ENCODE data around the gene DDRGK1.

DDRGK1 gene

DNA sequence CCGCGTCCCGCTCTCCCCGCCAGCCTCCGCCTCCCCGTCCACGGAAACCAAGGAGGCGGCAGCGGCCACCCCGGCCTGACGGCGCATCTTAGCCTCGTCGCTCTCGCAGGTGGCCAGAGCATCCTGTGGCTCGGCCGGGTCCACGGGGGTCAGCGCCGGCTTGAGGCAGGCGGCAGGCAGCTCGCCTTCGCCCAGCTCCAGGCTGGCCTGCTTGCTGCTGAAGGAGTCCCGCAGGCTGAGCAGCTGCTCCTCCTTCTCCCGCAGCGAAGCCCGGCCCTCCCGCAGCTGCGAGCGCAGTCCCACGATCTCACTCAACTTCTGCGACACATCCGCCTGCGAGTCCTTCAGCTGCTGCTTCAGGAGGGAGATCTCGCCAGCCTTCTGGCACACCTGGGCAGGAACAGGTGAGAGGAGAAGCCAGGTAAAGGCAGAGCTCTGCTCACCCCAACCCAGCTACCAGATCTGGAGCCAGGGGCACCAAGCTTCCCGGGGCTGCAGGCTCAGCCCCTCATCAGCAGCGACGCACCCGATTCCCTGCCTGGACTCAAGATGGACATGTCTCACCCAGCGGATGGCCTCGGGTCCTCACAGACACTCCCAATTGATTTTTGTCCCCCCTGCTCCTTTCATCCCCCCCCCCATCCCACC, 39.6 kb downstream of the DDRGK1 start:
- no peaks in the 10 kb centered on the region for H3K36me3 ChIP-seq (ENCODE audit: insufficient read depth, low read length)
- H3K4me1 ChIP-seq (ENCODE audit: insufficient read depth, low read length, poor library complexity, severe bottlenecking) = peaks cover 2% of the 10 kb centered on the region
- H4K20me1 ChIP-seq (ENCODE audit: insufficient read depth, low read length, poor library complexity, severe bottlenecking) = no peaks in the 10 kb centered on the region
- H3K9ac ChIP-seq (ENCODE audit: low read depth, low read length, poor library complexity, severe bottlenecking) = no peak overlapping the region
- H3K9me2 ChIP-seq (replicated peaks; ENCODE audit: low read depth, low read length) = no peaks in the 10 kb centered on the region
- no peak overlapping the region for H3K4me2 ChIP-seq (ENCODE audit: low read depth, low read length, poor library complexity, severe bottlenecking)
- TF ChIP-seq, protein P1, sequence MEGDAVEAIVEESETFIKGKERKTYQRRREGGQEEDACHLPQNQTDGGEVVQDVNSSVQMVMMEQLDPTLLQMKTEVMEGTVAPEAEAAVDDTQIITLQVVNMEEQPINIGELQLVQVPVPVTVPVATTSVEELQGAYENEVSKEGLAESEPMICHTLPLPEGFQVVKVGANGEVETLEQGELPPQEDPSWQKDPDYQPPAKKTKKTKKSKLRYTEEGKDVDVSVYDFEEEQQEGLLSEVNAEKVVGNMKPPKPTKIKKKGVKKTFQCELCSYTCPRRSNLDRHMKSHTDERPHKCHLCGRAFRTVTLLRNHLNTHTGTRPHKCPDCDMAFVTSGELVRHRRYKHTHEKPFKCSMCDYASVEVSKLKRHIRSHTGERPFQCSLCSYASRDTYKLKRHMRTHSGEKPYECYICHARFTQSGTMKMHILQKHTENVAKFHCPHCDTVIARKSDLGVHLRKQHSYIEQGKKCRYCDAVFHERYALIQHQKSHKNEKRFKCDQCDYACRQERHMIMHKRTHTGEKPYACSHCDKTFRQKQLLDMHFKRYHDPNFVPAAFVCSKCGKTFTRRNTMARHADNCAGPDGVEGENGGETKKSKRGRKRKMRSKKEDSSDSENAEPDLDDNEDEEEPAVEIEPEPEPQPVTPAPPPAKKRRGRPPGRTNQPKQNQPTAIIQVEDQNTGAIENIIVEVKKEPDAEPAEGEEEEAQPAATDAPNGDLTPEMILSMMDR (conservative IDR thresholded peaks at IDR 0.05; ENCODE audit: low read length) = no peak
- TF ChIP-seq EZH2phosphoT487 (IDR thresholded peaks at IDR 0.05; ENCODE audit: borderline replicate concordance) = no peak
- H3F3A ChIP-seq (ENCODE audit: low read depth) = no peaks in the 10 kb centered on the region
- H3K27me3 ChIP-seq (ENCODE audit: insufficient read depth, low read length, poor library complexity, severe bottlenecking) = no peaks in the 10 kb centered on the region
- H3K4me3 ChIP-seq (ENCODE audit: low read length, poor library complexity, severe bottlenecking) = no peak overlapping the region
- no peaks in the 10 kb centered on the region for H3K9me3 ChIP-seq (ENCODE audit: insufficient read depth, low read depth, low read length)
- H3K79me2 ChIP-seq (ENCODE audit: insufficient read depth, low read length) = peaks cover 3% of the 10 kb centered on the region; the same call in 1 of the 2 replicates
- H2AFZ ChIP-seq (ENCODE audit: low read length) = no peak overlapping the region

DNA sequence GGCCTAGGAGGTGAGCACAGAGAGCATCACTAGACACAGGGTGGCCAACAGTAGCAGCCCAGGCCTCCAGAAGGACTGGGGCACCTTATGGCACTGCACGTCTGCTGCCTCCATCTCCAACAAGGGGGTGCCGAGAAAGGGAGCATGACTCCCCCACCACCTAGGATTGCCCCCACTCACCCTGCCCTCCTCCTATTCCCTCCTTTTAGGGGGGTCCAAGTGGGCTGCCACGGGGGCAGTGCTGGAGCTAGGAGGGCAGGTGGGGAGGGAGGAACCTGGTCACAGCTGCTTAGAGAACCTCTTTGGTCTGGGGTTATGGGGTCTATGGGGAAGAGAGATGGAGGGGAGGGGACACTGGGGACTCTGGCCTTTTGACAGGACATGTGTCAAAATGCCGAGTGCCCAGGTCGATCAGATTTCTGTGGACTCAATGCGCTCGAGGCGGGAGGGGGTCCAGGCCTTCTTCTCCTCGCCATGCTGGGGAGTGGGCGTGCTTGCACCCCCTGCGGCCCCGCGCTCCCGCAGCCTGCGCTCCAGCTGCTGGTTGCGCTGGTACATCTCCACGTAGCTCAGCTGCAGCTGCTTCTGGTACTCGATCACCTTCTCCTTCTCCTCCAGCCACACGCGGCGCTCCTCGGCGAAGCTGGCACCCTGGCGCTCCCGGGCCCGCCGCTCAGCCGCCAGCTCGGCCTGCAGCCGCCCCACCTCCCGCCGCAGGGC, 40.3 kb downstream of the DDRGK1 start:
- Histone ChIP-seq H2AFZ (ENCODE audit: low read length) (no peak overlapping the region), H3F3A (ENCODE audit: low read depth) (no peaks in the 10 kb centered on the region), H4K20me1 (ENCODE audit: insufficient read depth, low read length, poor library complexity, severe bottlenecking) (peaks cover 3% of the 10 kb centered on the region), H3K9ac (ENCODE audit: low read depth, low read length, poor library complexity, severe bottlenecking) (no peak overlapping the region), H3K36me3 (ENCODE audit: insufficient read depth, low read length) (no peaks in the 10 kb centered on the region), H3K9me3 (ENCODE audit: insufficient read depth, low read depth, low read length) (no peaks in the 10 kb centered on the region), H3K79me2 (ENCODE audit: insufficient read depth, low read length) (peaks cover 10% of the 10 kb centered on the region), H3K9me2 (replicated peaks; ENCODE audit: low read depth, low read length) (no peaks in the 10 kb centered on the region), H3K4me1 (ENCODE audit: insufficient read depth, low read length, poor library complexity, severe bottlenecking) (peaks cover 3% of the 10 kb centered on the region), H3K27me3 (ENCODE audit: insufficient read depth, low read length, poor library complexity, severe bottlenecking) (no peaks in the 10 kb centered on the region), H3K4me2 (ENCODE audit: low read depth, low read length, poor library complexity, severe bottlenecking) (no peak overlapping the region), H3K4me3 (ENCODE audit: low read length, poor library complexity, severe bottlenecking) (no peak overlapping the region)
- TF ChIP-seq, protein P1 (conservative IDR thresholded peaks at IDR 0.05; ENCODE audit: low read length) = no peak
- TF ChIP-seq EZH2phosphoT487 (IDR thresholded peaks at IDR 0.05; ENCODE audit: borderline replicate concordance) = no peak

DNA sequence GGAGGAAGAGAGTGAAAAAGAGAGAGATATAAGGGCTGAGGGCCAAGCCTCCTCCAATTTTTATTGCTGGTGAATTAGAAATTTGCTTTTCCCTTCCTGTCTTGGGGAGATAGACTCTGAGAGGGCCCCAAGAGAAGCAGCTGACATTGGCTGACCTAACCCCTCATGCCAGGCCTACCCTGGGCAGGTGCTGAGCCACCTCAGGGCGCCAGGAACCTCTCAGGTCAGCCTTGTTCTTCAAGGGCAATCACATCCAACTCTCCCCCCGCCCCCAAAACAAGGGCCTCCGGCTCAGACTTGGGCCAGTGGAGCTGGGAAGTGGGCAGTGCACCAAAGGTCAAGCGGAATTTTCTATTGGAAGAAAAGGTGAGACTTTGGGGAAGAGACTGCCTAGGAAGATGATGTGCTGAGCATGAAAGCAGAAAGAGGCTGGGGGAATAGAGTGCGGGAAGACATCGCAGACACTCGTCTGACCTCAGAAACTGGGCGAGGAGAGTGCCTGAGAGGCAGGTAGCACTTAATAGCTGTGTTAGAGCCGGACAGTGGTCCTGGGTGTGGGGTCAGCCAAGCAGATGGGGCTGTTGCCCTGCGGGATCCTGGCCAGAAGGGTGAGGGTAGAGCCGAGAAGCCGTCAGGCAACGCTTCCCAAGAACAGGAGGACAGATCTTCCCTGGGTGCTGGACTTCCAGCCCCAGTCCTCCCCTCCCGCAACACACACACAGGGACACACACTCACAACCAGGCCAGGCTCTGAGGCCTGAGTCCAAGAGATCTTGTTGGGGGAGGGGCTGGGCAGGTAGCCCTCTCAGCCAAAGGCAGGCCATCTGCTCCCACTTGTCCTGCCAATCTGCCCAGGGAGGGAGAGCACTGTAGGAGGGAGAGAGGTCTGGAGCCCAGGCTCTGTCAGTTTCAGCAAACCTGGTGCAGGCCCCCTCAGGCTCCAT, 41.1 kb downstream of the DDRGK1 start:
- peaks cover 18% of the 10 kb centered on the region for H3K79me2 ChIP-seq (ENCODE audit: insufficient read depth, low read length)
- peaks cover 3% of the 10 kb centered on the region for H3K4me1 ChIP-seq (ENCODE audit: insufficient read depth, low read length, poor library complexity, severe bottlenecking)
- no peaks in the 10 kb centered on the region for H3K9me3 ChIP-seq (ENCODE audit: insufficient read depth, low read depth, low read length)
- no peak overlapping the region for H3K4me2 ChIP-seq (ENCODE audit: low read depth, low read length, poor library complexity, severe bottlenecking)
- H3K36me3 ChIP-seq (ENCODE audit: insufficient read depth, low read length) = no peaks in the 10 kb centered on the region
- H3K4me3 ChIP-seq (ENCODE audit: low read length, poor library complexity, severe bottlenecking) = no peak overlapping the region
- no peaks in the 10 kb centered on the region for H3K9me2 ChIP-seq (replicated peaks; ENCODE audit: low read depth, low read length)
- no peak overlapping the region for H2AFZ ChIP-seq (ENCODE audit: low read length)
- no peak overlapping the region for H3K9ac ChIP-seq (ENCODE audit: low read depth, low read length, poor library complexity, severe bottlenecking)
- no peaks in the 10 kb centered on the region for H3K27me3 ChIP-seq (ENCODE audit: insufficient read depth, low read length, poor library complexity, severe bottlenecking)
- peaks cover 11% of the 10 kb centered on the region for H4K20me1 ChIP-seq (ENCODE audit: insufficient read depth, low read length, poor library complexity, severe bottlenecking)
- no peak for TF ChIP-seq EZH2phosphoT487 (IDR thresholded peaks at IDR 0.05; ENCODE audit: borderline replicate concordance)
- TF ChIP-seq, protein P1 (conservative IDR thresholded peaks at IDR 0.05; ENCODE audit: low read length) = no peak
- H3F3A ChIP-seq (ENCODE audit: low read depth) = no peaks in the 10 kb centered on the region

Measured in Loucy (cell line).